Activated CD4-positive, alpha-beta T cell treated with anti-CD3 and anti-CD28 coated beads, Interleukin-2, amount 50 U/mL, for 4 hours (primary cell): Measurements from ENCODE around the gene MRGPRG.

Experiments
- DNase-seq, 2 experiments: peaks; one replicate each; pipeline ENCODE4 v3.0.0-alpha.2; 2020

MRGPRG gene

GRCh38 chr11:3193373-3194015 is 25.1 kb downstream of the MRGPRG start:
- DNase-seq = no peak

GRCh38 chr11:3192511-3193372 is 25.9 kb downstream of the MRGPRG start:
- DNase-seq = no peak

- DNase-seq = no peak
Measured at GRCh38 chr11:3191586-3192324, 26.9 kb downstream of the MRGPRG start.

- DNase-seq = no peak
Measured at GRCh38 chr11:3190600-3190999, 28.0 kb downstream of the MRGPRG start.

- DNase-seq = no peak
Measured at GRCh38 chr11:3189886-3190583, 28.6 kb downstream of the MRGPRG start.

GRCh38 chr11:3189196-3189843 is 29.3 kb downstream of the MRGPRG start:
- no peak for DNase-seq

GRCh38 chr11:3188496-3189195 is 30.0 kb downstream of the MRGPRG start:
- no peak for DNase-seq

- no peak for DNase-seq
Measured at GRCh38 chr11:3186166-3186953, 32.3 kb downstream of the MRGPRG start.

- DNase-seq = no peak
Measured at GRCh38 chr11:3184732-3185347, 33.8 kb downstream of the MRGPRG start.

- no peak for DNase-seq
Measured at GRCh38 chr11:3183523-3183922, 35.1 kb downstream of the MRGPRG start.

GRCh38 chr11:3182462-3182852 is 36.2 kb downstream of the MRGPRG start:
- DNase-seq = no peak

- DNase-seq = no peak
Measured at GRCh38 chr11:3181725-3182461, 36.7 kb downstream of the MRGPRG start.

GRCh38 chr11:3180869-3181268 is 37.7 kb downstream of the MRGPRG start:
- no peak for DNase-seq

- no peak for DNase-seq
Measured at GRCh38 chr11:3178349-3178748, 40.3 kb downstream of the MRGPRG start.

- no peak for DNase-seq
Measured at GRCh38 chr11:3177931-3178330, 40.7 kb downstream of the MRGPRG start.

GRCh38 chr11:3176487-3176886 is 42.1 kb downstream of the MRGPRG start:
- DNase-seq = no peak

GRCh38 chr11:3175194-3175593 is 43.4 kb downstream of the MRGPRG start:
- DNase-seq = no peak

GRCh38 chr11:3174387-3174786 is 44.2 kb downstream of the MRGPRG start:
- DNase-seq = no peak

- DNase-seq = no peak
Measured at GRCh38 chr11:3173795-3174194, 44.8 kb downstream of the MRGPRG start.
